22Rv1 (cell line): Measurements from ENCODE around the gene CFDP1.

Source experiments
- ZFX ChIP-seq: fragments of 450-650 bp; IDR thresholded peaks from 2 replicates; pipeline ENCODE4 v1.6.1; 2017; ENCODE audit warnings: antibody characterized with exemption, borderline replicate concordance
- TF ChIP-seq, protein P1 (sequence below): fragments of 450-650 bp; IDR thresholded peaks from 2 replicates; pipeline ENCODE4 v1.5.1; 2017; ENCODE audit warnings: mild to moderate bottlenecking

- TF ChIP-seq, protein P1, sequence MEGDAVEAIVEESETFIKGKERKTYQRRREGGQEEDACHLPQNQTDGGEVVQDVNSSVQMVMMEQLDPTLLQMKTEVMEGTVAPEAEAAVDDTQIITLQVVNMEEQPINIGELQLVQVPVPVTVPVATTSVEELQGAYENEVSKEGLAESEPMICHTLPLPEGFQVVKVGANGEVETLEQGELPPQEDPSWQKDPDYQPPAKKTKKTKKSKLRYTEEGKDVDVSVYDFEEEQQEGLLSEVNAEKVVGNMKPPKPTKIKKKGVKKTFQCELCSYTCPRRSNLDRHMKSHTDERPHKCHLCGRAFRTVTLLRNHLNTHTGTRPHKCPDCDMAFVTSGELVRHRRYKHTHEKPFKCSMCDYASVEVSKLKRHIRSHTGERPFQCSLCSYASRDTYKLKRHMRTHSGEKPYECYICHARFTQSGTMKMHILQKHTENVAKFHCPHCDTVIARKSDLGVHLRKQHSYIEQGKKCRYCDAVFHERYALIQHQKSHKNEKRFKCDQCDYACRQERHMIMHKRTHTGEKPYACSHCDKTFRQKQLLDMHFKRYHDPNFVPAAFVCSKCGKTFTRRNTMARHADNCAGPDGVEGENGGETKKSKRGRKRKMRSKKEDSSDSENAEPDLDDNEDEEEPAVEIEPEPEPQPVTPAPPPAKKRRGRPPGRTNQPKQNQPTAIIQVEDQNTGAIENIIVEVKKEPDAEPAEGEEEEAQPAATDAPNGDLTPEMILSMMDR: no peak
- no peak for TF ChIP-seq ZFX
These were observed 103.4 kb downstream of the CFDP1 start for GRCh38 chr16:75329943-75330342.
